Gastroesophageal sphincter (tissue), 3 donors: ENCODE measurements around the gene CUX1.

Experiments
- EP300 ChIP-seq: sonication (generic); formaldehyde crosslinking; IDR thresholded peaks from one replicate; pipeline ENCODE4 v1.6.1; 2017; ENCODE audit warnings: antibody characterized with exemption, mild to moderate bottlenecking
- POLR2A ChIP-seq, 2 donors: fragments of 450-650 bp; IDR thresholded peaks; one replicate each; pipeline ENCODE4 v1.6.1; 2017; ENCODE audit warnings: antibody characterized with exemption in 2 of 2, mild to moderate bottlenecking in 2 of 2, moderate library complexity in 1 of 2
- TF ChIP-seq, protein P1 (sequence below), 4 experiments: fragments of 200-600 bp in 2 of 4; fragments of 450-650 bp in 2 of 4; sonication (generic) in 1 of 4; IDR thresholded peaks; one replicate each; pipeline ENCODE4 v1.5.1; 2017 to 2019; ENCODE audit warnings: antibody characterized with exemption in 4 of 4, mild to moderate bottlenecking in 2 of 4, moderate library complexity in 2 of 4

DNA sequence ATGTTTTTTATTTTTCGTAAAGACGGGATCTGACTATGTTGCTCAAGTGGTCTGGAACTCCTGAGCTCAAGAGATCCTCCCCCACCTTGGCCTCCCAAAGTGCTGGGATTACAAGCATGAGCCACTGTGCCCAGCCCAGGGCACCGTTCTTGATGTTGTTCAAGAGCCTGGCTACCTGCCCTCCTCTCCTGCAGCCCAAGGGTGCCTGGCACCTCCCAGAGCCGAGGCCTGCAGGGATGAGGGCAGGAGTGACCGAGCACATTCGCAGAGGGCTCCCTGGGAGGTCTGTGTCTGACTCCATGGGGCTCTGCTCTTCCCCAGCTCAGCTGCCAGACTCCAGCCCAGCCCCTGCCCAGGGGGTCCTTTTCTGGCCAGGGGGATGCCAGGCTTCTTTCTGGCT is 484.6 kb downstream of the CUX1 start:
- TF ChIP-seq, protein P1, sequence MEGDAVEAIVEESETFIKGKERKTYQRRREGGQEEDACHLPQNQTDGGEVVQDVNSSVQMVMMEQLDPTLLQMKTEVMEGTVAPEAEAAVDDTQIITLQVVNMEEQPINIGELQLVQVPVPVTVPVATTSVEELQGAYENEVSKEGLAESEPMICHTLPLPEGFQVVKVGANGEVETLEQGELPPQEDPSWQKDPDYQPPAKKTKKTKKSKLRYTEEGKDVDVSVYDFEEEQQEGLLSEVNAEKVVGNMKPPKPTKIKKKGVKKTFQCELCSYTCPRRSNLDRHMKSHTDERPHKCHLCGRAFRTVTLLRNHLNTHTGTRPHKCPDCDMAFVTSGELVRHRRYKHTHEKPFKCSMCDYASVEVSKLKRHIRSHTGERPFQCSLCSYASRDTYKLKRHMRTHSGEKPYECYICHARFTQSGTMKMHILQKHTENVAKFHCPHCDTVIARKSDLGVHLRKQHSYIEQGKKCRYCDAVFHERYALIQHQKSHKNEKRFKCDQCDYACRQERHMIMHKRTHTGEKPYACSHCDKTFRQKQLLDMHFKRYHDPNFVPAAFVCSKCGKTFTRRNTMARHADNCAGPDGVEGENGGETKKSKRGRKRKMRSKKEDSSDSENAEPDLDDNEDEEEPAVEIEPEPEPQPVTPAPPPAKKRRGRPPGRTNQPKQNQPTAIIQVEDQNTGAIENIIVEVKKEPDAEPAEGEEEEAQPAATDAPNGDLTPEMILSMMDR (IDR thresholded peaks at IDR 0.05) = no peak
- TF ChIP-seq POLR2A (IDR thresholded peaks at IDR 0.05) (no peak), EP300 (no peak)
